NCI-H2107 (cell line): ENCODE results near the gene PCLAF.
A peak's percentile ranks its signal among the peaks of the same experiment; 100 is the strongest.
"Not testable (repeated sequence)": the region's sequence is repeated elsewhere in the genome, so short reads cannot be mapped to it uniquely, and the experiment has no call there.

Experiments
- DNase-seq: peaks from one replicate; lab custom pipeline; 2025; lab: John Stamatoyannopoulos, UW

Gene PCLAF

GRCh38 chr15:64361259-64361658, 20.0 kb downstream of the PCLAF start:
- DNase-seq, result no peak

GRCh38 chr15:64356710-64357040, 24.6 kb downstream of the PCLAF start:
- no peak for DNase-seq

- peak; percentile 79 for DNase-seq
These were observed 25.1 kb downstream of the PCLAF start, which contains the start of gene CSNK1G1 for GRCh38 chr15:64355944-64356709. TSS of gene CSNK1G1 (minus strand) at chr15:64356173. CDS start at chr15:64300499, 55,674 bp downstream.

DNA sequence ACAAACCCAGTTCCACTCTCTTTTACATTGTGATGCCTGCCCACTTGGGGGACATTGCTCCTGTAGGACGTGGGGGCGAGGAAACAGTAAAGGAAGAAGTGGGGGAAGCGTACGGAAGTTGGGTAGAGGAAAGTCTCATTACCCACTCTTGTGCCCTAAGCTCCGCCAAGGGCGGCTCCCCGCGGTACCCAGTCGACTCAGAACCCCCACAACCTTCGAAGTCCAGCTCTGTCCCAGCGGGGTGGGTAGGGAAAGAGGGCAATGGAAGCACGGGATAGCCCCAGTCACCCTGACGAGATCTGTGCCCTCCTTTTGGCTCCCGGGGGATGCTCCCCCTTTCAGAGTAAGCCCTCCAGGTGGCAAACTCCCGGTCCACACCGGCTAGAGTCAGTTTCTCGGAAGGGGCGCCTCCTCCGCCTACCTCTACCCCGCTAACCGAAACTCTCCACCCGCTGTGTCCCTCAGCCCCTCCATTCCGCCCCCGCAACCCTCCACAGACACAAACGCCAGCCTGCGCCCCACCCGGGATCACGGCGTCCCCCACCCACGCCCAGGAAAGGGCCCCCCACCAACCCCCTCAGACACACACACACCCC, 25.8 kb downstream of the PCLAF start:
- DNase-seq, result no peak

DNA sequence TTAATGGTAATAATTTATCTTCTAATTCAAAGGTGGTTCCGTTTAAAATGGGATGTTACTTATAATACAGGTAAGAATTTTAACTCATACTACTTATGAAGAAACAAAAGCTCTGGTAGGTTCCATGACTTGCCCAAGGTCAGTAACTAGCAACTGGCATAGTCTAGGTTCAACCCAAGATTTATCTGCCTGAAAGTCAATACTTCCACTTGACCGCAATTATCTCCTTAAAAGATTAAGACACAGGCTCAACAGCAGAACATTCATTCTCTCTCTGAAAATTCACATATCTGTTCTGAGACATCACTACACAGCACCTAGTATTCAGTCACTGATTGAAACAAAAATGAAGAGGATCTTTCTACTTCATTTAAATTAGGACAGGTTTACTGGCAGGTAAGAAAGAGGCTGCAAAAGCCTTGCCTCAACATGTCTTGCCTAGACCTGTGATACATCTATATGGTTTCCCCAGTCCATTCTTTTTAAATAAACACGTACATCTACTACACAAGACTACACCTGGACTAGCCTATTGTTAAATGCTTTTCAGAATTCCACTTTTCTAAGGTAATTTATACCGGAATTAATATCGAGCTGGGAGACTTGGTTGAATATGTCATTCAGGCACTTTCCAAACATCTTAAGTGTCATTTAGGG, 26.4 kb downstream of the PCLAF start:
- no peak for DNase-seq

DNA sequence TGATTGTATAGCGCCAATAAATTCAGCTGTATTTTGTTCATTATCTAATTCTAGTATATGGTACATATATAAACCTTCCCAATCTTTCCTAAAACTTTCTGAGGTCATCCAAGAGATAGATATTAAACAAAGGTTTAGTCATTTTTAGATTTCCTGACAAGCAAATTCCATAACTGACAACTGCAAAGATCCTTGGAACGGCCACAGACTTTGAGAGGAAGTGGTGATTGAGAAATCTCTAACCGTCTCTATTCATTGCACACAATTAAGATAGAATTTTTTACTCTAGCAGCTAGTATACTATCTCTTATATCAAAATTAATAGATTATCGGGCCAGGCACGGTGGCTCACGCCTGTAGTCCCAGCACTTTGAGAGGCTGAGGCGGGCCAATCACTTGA, 30.0 kb downstream of the PCLAF start:
- no peak for DNase-seq

- DNase-seq, result no peak
These were observed 31.9 kb downstream of the PCLAF start for GRCh38 chr15:64349375-64349774.

DNA sequence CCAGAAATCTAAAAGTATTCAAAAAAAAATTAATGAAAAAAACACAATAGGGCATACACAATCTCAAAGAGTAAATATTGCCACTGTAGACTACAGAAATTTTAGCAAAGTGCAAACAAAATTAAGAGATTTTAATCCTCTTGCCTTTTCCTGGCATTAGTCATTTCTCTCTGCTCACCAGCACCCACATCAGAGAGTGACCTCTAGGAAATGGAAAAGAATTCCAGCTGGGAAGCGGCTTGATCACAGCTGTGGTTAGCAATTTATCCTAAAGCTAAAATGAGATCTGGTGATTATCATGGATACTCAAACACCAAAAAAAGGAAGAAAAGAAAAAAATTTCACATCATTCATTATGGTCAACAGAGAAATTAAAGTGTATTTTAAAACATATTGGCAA, 32.8 kb downstream of the PCLAF start:
- DNase-seq, result no peak

DNA sequence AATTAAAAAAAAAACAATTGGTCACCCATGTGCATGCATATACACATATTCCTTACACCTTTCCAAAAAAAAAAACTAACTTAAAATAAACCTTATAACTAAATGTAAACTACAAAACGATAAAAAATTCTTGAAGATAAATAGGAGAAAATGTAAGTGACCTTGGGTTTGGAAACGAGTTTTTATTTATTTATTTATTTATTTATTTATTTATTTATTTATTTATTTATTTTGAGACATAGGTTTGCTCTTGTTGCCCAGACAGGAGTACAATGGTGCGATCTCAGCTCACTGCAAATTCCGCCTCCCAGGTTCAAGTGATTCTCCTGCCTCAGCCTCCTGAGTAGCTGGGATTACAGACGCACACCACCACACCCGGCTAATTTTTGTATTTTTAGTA, 35.0 kb downstream of the PCLAF start:
- DNase-seq, result not testable (repeated sequence)

- no peak for DNase-seq
These were observed 36.5 kb downstream of the PCLAF start for GRCh38 chr15:64344651-64345294.

DNA sequence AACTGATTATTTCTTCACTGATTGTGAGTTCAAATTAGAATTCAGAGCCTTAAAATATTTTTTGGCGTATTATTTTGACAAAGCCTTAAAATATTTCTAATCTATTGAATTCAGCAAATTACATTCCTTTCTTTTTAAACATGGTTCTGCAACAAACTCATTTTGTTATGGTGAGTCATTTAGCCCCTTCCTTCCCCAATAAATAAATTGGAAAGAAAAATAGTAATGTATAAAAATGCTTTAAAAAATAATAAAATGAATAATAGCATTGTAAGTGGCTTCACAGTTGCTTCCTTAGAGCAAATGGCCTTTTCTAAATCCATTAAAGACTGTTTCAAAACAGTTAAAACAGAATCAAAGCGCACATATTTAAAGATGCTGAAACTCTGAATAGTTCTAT, 37.4 kb downstream of the PCLAF start:
- DNase-seq, result no peak

DNA sequence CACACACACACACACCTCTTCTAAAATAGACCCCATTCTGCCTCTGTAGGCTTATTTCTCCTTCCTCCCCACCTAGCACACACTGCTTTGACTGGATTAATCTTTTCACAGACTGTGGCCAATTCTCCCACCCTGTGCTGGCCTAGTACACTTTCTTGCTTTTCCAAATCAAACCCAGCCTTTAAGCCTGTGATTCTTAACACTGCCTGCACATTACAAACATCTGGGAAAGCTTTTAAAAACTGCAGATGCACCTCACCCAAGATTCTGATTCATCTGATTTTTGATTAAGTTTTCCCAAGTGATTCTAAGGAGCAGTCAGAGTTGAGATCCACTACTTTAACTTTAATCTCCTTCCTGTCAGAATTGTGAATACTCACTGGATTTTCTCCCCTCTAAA, 38.0 kb downstream of the PCLAF start:
- DNase-seq, result no peak

DNA sequence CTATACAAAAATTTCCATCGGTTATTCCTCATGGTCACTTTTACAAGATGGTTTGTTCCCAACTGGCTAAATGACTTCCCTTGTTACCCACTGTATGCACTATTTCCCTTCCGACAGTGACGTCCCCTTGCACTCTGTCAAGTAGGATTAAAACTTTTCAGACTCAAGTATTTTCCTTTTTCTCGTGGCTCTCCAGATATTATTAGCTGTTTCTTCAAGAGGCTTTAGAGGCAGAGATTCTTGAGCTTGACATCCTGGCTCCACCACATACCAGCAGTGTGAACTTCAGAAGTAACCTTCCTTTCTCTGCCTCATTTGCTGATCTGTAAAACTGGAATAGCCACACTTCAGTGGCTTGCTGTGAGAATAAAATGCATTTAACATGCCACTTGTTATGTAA, 39.3 kb downstream of the PCLAF start:
- DNase-seq, result no peak

DNA sequence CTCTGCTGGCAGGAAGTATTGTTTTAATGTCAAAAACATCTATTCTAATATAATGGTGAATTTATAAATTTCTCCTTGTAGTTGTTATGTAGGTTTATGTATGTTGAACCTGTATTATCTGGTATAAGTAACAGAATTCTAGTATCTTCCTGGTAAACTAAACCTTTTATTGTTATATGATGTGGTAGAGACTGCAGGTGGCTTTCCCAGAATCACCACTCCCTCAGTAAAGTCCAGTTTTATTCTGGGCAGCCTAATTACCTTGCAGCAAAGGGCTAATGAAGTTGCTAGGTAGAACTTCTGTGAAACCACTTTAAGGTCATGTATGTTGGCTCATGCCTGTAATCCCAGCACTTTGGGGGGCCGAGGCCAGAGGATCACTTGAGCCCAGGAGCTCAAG, 40.9 kb downstream of the PCLAF start:
- DNase-seq, result no peak

DNA sequence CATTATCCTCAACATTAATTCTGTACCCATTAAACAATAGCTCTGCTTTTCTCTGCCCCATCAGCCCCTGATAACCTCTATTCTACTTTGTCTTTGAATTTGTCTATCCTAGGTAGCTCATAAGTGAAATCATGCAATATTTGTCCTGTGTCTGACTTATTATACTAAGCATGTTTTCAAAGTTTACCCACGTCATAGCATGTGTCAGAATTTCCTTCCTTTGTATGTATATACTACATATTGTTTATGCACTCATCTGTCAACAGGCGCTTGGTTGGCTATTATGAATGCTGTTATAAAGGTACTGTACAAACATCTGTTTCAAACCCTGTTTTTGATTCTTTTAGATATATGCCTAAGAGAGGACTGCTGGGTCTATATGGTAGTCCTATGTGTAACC, 43.5 kb downstream of the PCLAF start:
- DNase-seq, result no peak

- no peak for DNase-seq
These were observed 47.0 kb downstream of the PCLAF start for GRCh38 chr15:64333986-64334929.

DNA sequence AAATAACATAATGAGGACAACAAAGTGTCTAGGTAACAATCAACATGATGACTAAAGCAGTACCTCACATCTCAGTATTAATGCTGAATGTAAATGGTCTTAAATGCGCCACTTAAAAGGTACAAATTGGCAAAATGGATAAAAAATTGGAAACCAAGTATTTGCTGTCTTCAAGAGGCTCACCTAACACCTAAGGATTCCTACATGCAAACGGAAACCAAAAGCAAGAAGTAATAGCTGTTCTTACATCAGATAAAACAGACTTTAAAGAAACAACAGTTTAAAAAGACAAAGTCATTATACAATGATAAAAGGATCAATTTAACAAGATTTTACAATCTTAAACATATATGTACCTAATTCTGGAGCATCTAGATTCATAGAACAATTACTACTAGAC, 47.7 kb downstream of the PCLAF start:
- no peak for DNase-seq

DNA sequence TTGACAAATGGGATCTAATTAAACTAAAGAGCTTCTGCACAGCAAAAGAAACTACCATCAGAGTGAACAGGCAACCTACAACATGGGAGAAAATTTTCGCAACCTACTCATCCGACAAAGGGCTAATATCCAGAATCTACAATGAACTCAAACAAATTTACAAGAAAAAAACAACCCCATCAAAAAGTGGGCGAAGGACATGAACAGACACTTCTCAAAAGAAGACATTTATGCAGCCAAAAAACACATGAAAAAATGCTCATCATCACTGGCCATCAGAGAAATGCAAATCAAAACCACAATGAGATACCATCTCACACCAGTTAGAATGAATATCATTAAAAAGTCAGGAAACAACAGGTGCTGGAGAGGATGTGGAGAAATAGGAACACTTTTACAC, 49.6 kb downstream of the PCLAF start:
- not testable (repeated sequence) for DNase-seq

DNA sequence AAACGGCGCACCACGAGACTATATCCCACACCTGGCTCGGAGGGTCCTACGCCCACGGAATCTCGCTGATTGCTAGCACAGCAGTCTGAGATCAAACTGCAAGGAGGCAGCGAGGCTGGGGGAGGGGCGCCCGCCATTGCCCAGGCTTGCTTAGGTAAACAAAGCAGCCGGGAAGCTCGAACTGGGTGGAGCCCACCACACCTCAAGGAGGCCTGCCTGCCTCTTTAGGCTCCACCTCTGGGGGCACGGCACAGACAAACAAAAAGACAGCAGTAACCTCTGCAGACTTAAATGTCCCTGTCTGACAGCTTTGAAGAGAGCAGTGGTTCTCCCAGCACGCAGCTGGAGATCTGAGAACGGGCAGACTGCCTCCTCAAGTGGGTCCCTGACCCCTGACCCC, 54.3 kb downstream of the PCLAF start:
- not testable (repeated sequence) for DNase-seq

GRCh38 chr15:64326458-64326857, 54.8 kb downstream of the PCLAF start:
- DNase-seq, result not testable (repeated sequence)

- no peak for DNase-seq
These were observed 56.9 kb downstream of the PCLAF start for GRCh38 chr15:64324165-64324877.
